Neuron (in vitro differentiated cells): ENCODE data around the gene ZNF397.
A peak's percentile ranks its signal among the peaks of the same experiment; 100 is the strongest.

Experiments used
- H2AFZ ChIP-seq: one replicate; pipeline ENCODE4 v1.6.1; 2013; ENCODE audit warnings: low read depth, mild to moderate bottlenecking, inconsistent platforms, low read length, moderate library complexity
- H3K27me3 ChIP-seq: one replicate; pipeline ENCODE4 v1.6.1; 2013; ENCODE audit warnings: low read length; ENCODE audit not compliant: insufficient read depth
- H3K36me3 ChIP-seq: one replicate; pipeline ENCODE4 v1.6.1; 2013; ENCODE audit warnings: low read length; ENCODE audit not compliant: insufficient read depth
- H3K4me1 ChIP-seq: one replicate; pipeline ENCODE4 v1.6.1; 2013; ENCODE audit warnings: low read length; ENCODE audit not compliant: insufficient read depth
- H3K4me3 ChIP-seq: 2 replicates; pipeline ENCODE4 v1.5.1; 2013; ENCODE audit warnings: mild to moderate bottlenecking, low read length, moderate library complexity
- H3K9me3 ChIP-seq: one replicate; pipeline ENCODE4 v1.6.1; 2013; ENCODE audit warnings: low read length

Gene ZNF397

DNA sequence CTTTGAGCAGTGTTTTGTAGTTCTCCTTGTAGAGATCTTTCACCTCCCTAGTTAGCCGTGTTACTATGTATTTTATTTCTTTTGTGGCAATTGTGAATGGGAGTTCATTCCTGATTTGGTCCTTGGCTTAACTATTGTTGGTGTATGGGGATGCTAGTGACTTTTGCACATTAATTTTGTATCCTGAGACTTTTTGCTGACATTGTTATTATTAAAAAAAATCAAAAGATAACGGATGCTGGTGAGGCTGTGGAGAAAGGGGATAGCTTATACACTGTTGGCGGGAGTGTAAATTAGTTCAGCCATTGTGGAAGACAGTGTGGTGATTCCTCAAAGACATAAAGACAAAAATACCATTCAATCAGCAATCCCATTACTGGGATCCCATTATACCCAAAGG, 17.0 kb upstream of the ZNF397 start:
- no peaks in the 10 kb centered on the region for H3K9me3 ChIP-seq
- H3K4me3 ChIP-seq: no peak overlapping the region
- H3K36me3 ChIP-seq: no peaks in the 10 kb centered on the region
- H3K27me3 ChIP-seq: peaks cover 3% of the 10 kb centered on the region
- no peaks in the 10 kb centered on the region for H3K4me1 ChIP-seq
- H2AFZ ChIP-seq: no peak overlapping the region

DNA sequence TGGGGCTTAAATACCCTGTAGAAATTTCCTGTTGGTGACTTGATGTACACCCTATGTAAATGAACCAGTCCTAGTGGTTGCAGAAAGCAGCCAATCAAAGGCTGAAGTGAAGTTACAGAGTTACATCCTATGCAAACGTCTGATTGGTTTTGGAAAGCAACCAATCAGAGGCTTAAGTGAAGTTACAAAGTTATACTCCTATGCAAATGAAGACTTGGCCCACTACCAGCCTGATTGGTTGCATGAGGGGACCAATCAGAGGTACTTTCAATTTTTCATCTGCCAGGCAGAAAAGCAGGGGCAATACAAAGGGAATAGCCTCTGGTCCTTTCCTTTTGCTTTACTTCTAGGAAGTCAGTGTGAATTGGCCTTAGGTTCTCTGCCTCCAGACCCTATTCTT, 13.6 kb upstream of the ZNF397 start:
- no peaks in the 10 kb centered on the region for H3K9me3 ChIP-seq

DNA sequence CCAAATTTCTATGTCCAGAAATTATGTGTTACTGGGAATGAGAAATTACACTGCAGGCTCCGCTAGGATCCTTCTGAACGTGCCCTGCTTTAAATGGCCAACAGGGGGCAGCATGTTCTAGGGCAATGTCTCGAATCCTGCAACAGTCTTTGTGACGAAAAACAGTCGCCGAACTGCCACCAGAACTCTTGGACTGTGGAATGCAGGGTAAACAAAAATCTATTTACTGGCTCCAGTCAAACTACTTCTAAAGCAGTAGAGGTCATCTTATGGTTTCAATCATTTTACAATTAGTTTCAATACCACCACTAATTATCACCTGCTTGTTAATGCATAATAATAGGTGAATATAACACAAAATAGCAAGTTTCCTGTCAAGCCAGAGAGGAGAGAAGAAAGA, 9.8 kb upstream of the ZNF397 start:
- Histone ChIP-seq H3K9me3 (no peaks in the 10 kb centered on the region), H3K36me3 (no peaks in the 10 kb centered on the region), H3K4me1 (peaks cover 9% of the 10 kb centered on the region), H3K27me3 (no peaks in the 10 kb centered on the region), H3K4me3 (peak overlapping the region; percentile 45), H2AFZ (peak overlapping the region; percentile 76)

More for the DNA sequence above, 13.6 kb upstream of the ZNF397 start:
- Histone ChIP-seq H3K4me3 (no peak overlapping the region), H3K36me3 (no peaks in the 10 kb centered on the region), H3K27me3 (peaks cover 3% of the 10 kb centered on the region), H3K4me1 (peaks cover 9% of the 10 kb centered on the region), H2AFZ (no peak overlapping the region)

DNA sequence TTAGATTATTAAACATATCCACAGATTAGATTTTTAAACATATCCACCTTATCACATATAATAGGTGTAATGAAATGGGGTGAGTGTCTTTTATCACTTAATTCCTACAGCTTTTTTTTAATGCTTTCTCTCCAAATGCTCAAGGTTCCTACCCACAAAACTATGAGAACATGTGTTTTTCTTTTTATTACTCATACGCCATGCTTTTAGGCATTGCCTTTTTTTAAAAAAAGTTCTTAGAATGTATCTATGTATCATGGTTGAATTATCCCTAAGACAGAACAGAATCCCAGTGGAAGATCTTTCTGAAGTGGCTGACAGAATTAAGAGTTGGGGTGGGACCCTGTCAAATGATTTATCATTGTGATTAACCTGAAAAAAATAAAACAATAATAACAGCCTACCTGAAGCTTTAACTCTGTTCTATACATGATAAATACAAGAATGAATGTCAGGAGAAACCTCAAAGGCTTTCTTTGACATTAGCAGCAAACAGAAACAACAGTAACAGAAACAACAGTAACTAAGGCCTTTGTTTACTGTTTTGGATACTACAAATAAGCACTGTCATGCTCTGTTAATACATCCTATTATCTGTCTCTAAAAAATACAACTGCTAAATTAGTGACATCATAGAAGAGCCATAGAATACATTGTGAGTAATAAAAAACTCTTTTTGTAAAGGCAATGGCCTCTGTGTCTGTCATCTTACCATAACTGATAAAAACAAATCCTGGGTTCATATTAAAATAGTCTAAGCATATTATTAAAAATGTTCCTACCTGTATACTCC, 4.1 kb upstream of the ZNF397 start:
- Histone ChIP-seq H3K36me3 (no peaks in the 10 kb centered on the region), H2AFZ (no peak overlapping the region), H3K27me3 (no peaks in the 10 kb centered on the region), H3K4me1 (peaks cover 9% of the 10 kb centered on the region), H3K9me3 (no peaks in the 10 kb centered on the region), H3K4me3 (no peak overlapping the region)

DNA sequence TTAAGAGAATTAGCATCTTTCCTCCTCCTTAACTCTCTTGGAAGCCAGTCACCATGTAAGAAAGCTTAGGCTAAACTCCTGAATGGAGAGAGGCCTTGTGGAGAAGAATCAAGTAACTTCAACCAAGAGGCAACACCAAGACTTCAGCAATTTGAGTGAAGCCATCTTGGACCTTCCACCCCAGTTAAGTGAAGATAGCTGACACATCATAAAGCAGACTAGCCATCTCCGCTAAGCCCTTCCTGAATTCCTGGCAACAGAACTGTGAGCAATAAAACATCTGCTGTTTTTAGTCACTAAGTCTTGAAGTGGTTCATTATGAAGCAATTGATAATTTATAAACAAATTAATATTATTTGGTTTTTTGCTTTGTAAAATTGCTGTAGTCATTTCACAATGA, 1.5 kb upstream of the ZNF397 start:
- H3K4me1 ChIP-seq: peaks cover 16% of the 10 kb centered on the region
- no peaks in the 10 kb centered on the region for H3K27me3 ChIP-seq
- H3K4me3 ChIP-seq: no peak overlapping the region
- peaks cover 22% of the 10 kb centered on the region for H3K36me3 ChIP-seq
- H2AFZ ChIP-seq: no peak overlapping the region
- peaks cover 11% of the 10 kb centered on the region for H3K9me3 ChIP-seq

DNA sequence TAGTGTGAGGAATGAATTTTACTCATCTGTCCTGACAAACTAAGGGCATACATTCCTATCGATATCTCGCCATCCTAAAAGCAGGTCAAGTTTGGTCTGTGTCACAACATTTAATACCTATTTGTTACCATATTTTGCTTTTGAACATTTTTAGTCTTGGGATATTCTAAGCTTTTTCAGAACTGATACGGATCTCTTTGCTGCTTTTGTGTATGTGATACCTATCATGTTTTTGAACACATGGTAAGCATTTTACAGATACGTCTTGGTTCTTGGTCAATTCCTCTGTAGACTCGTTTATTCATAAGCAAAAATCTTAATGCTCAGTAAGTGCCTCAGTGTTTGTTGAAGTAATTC, 592 bp downstream of the ZNF397 start:
- peak overlapping the region; percentile 92 for H2AFZ ChIP-seq
- H3K4me3 ChIP-seq: peak overlapping the region; percentile 99
- H3K36me3 ChIP-seq: peaks cover 43% of the 10 kb centered on the region
- H3K4me1 ChIP-seq: peaks cover 16% of the 10 kb centered on the region
- no peaks in the 10 kb centered on the region for H3K27me3 ChIP-seq
- H3K9me3 ChIP-seq: peaks cover 28% of the 10 kb centered on the region

DNA sequence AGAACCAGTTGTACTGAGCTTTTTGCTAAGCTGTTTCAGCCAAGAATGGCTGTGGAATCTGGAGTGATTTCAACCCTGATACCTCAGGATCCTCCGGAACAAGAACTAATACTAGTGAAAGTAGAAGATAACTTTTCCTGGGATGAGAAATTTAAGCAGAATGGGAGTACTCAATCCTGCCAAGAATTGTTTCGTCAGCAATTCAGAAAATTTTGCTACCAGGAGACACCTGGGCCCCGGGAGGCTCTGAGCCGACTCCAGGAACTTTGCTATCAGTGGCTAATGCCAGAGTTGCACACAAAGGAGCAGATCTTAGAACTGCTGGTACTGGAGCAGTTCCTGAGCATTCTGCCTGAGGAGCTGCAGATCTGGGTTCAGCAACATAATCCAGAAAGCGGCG, 1.6 kb downstream of the ZNF397 start:
- Histone ChIP-seq H3K27me3 (no peaks in the 10 kb centered on the region), H3K9me3 (peaks cover 35% of the 10 kb centered on the region), H2AFZ (no peak overlapping the region), H3K4me3 (peak overlapping the region; percentile 99), H3K4me1 (peaks cover 16% of the 10 kb centered on the region), H3K36me3 (peaks cover 53% of the 10 kb centered on the region)

DNA sequence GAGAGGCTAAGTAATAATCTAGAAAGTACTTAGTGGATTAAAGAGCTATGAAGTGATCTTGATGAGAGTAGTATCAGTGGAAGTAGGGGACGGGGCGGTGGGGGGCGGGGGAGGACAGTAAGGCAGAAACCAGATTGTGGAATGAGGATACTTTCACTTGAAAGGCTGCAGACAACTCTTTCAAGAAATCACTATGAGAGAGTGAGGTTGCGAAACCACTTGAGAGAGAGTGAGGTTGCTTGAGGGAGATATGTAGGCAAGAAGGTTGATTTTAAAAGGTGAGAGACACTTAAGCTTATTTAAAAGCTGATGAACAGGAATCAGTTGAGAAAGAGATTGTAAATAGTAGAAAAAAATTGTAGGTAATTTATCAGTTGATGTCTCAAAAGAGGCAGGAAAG, 3.8 kb downstream of the ZNF397 start:
- H3K27me3 ChIP-seq: no peaks in the 10 kb centered on the region
- peaks cover 41% of the 10 kb centered on the region for H3K9me3 ChIP-seq
- H3K4me1 ChIP-seq: peaks cover 16% of the 10 kb centered on the region
- no peak overlapping the region for H2AFZ ChIP-seq
- no peak overlapping the region for H3K4me3 ChIP-seq
- peaks cover 65% of the 10 kb centered on the region for H3K36me3 ChIP-seq

DNA sequence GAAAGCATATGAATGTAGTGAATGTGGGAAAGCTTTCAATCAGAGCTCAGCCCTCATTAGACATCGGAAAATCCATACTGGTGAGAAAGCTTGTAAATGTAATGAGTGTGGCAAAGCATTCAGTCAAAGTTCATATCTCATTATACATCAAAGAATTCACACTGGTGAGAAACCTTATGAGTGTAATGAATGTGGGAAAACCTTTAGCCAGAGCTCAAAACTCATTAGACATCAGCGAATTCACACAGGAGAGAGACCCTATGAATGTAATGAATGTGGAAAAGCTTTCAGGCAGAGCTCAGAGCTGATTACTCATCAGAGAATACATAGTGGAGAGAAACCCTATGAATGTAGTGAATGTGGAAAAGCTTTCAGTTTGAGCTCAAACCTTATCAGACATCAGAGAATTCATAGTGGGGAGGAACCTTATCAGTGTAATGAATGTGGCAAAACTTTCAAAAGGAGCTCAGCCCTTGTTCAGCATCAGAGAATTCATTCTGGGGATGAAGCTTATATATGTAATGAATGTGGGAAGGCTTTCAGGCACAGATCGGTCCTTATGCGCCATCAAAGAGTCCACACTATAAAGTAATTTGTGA, 5.0 kb downstream of the ZNF397 start:
- H3K9me3 ChIP-seq: peaks cover 44% of the 10 kb centered on the region
- H3K27me3 ChIP-seq: no peaks in the 10 kb centered on the region
- H3K4me3 ChIP-seq: no peak overlapping the region
- H3K36me3 ChIP-seq: peaks cover 74% of the 10 kb centered on the region
- H3K4me1 ChIP-seq: peaks cover 12% of the 10 kb centered on the region
- H2AFZ ChIP-seq: no peak overlapping the region

DNA sequence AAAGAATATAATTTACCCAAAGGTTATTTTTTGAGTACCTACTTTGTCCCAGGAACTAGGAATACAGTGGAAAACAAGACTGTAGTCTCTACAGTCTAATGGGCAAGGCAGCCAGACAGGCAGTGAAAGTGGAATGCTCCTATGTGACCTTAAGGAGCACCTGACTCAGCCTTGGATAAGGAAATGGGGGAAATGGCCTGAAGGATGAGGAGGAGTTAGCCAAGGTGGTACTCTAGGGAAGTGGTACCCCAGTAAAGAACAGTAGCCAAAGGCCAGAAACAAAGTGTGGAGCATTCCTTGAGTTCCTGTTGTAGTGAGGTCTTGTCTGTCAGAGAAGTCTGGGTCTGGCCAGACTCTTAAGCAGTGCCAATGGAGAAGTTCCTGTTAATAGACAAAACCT, 6.0 kb downstream of the ZNF397 start:
- Histone ChIP-seq H3K36me3 (peaks cover 74% of the 10 kb centered on the region), H3K9me3 (peaks cover 47% of the 10 kb centered on the region), H3K4me3 (no peak overlapping the region)

DNA sequence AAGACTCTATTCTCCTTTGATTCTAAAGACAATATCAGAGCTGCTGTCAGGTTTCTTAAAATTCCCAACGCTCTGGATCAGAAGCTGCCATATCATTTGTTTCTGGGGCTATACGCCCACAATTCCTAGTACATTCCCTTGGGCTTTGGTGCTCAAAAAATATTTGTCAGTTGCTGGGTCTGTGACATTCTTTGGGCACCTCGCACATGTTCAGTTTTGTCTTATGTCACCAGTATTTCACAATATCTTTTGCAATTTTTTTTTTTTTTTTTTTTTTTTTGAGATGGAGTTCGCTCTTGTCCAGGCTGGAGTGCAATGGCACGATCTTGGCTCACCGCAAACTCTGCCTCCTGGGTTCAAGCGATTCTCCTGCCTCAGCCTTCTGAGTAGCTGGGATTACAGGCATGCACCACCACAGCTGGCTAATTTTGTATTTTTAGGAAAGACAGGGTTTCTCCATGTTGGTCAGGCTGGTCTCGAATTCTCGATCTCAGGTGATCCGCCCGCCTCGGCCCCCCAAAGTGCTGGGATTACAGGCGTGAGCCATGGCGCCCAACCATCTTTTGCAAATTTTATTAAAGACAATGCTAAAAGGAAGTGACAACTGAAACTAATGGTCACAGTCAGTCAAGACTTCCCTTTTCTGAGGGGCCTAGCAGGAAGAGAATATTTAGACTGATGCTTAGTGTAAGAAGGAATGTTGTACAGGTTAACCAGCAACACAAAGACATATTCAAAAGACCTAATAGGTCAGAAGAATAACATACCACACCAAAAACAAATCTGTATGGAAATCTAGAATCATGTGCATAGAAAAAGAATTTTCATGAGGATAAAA, 6.8 kb downstream of the ZNF397 start:
- no peak overlapping the region for H2AFZ ChIP-seq
- peaks cover 69% of the 10 kb centered on the region for H3K36me3 ChIP-seq
- no peaks in the 10 kb centered on the region for H3K27me3 ChIP-seq
- H3K4me1 ChIP-seq: peaks cover 1% of the 10 kb centered on the region
- H3K4me3 ChIP-seq: no peak overlapping the region
- peaks cover 52% of the 10 kb centered on the region for H3K9me3 ChIP-seq

More for the DNA sequence above, 6.0 kb downstream of the ZNF397 start:
- Histone ChIP-seq H2AFZ (no peak overlapping the region), H3K4me1 (peaks cover 9% of the 10 kb centered on the region), H3K27me3 (no peaks in the 10 kb centered on the region)

DNA sequence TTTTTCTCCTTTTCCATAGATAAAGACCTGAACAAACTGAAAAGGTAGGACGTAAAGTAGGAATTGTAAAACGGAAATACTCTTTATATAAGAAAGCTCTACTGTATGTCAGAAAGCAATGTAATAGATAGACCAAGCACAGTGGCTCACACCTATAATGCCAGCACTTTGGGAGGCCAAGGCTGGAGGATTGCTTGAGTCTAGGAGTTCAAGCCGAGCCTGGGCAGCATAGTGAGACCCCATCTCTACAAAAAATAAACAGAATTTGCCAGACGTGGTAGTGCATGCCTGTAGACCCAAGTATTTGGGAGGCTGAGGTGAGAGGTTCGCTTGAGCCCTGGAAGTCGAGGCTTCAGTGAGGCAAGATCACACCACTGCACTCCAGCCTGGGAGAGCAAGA, 7.6 kb downstream of the ZNF397 start:
- H3K4me3 ChIP-seq: no peak overlapping the region
- no peak overlapping the region for H2AFZ ChIP-seq
- no peaks in the 10 kb centered on the region for H3K27me3 ChIP-seq
- no peaks in the 10 kb centered on the region for H3K4me1 ChIP-seq
- H3K36me3 ChIP-seq: peaks cover 67% of the 10 kb centered on the region
- H3K9me3 ChIP-seq: peaks cover 58% of the 10 kb centered on the region

DNA sequence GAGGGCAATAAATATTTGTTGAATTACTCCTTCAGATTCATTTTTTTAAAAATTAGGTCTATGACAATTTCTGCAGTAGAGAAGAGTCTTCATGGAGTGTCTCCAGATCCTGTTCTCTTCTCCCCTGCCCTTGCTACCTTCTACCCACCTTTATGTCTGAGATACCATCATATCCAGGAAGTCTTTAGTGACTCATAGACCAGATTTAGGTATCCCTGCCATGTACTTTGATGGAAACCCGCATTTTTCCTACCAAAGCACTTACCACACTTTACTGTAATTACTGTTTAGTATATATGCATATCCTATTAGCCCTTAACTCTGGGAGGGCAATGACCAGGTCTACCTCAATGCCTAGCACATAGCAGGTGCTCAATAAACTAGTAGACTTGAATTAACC, 11.6 kb downstream of the ZNF397 start:
- Histone ChIP-seq H3K36me3 (peaks cover 48% of the 10 kb centered on the region), H3K27me3 (no peaks in the 10 kb centered on the region), H2AFZ (no peak overlapping the region), H3K4me3 (no peak overlapping the region), H3K9me3 (peaks cover 40% of the 10 kb centered on the region), H3K4me1 (no peaks in the 10 kb centered on the region)
